Natural killer cell (primary cell): ENCODE results near the gene LRRN2. TPM values are rescaled to one million over a fixed set of nuclear protein-coding genes. Genes with fewer than 3 reads are reported as not detected.
A peak's percentile ranks its signal among the peaks of the same experiment; 100 is the strongest.

Experiments used
- ATAC-seq, 3 donors: fragments of 150-1000 bp in 2 of 3; fragments of 200-7000 bp in 1 of 3; cut with Tn5 transposase; 1 replicate in 1 of 3; 2 replicates in 2 of 3; pipeline ENCODE4 v1.10.0; 2021; ENCODE audit warnings: mild to moderate bottlenecking in 2 of 3, moderate library complexity in 2 of 3
- DNase-seq, 2 donors: peaks; one replicate each; pipeline versions ENCODE4 v3.0.0 to v3.0.0-alpha.2; 2013 to 2021; ENCODE audit warnings: mixed read lengths in 1 of 2
- H3K27ac ChIP-seq: one replicate; pipeline ENCODE4 v1.5.1; 2013; ENCODE audit warnings: mild to moderate bottlenecking, low read length
- H3K27me3 ChIP-seq: one replicate; pipeline ENCODE4 v1.6.1; 2013; ENCODE audit warnings: low read length; ENCODE audit not compliant: control insufficient read depth, insufficient read depth
- H3K36me3 ChIP-seq: one replicate; pipeline ENCODE4 v1.6.1; 2013; ENCODE audit warnings: low read length; ENCODE audit not compliant: control insufficient read depth, insufficient read depth
- H3K4me1 ChIP-seq: one replicate; pipeline ENCODE4 v1.6.1; 2013; ENCODE audit warnings: low read length; ENCODE audit not compliant: control insufficient read depth, insufficient read depth
- H3K4me3 ChIP-seq: one replicate; pipeline ENCODE4 v1.5.1; 2013; ENCODE audit warnings: low read length
- H3K9me3 ChIP-seq: one replicate; pipeline ENCODE4 v1.6.1; 2013; ENCODE audit warnings: low read length; ENCODE audit not compliant: control insufficient read depth, insufficient read depth
- H3K27ac Mint-ChIP-seq, 2 donors: one replicate each; pipeline ENCODE4 v1.8.0; 2022; ENCODE audit warnings: mild to moderate bottlenecking in 2 of 2, mixed read lengths in 2 of 2, moderate library complexity in 1 of 2
- H3K27me3 Mint-ChIP-seq, 2 donors: one replicate each; pipeline ENCODE4 v1.8.0; 2022; ENCODE audit warnings: low read depth in 2 of 2, mixed read lengths in 2 of 2
- H3K36me3 Mint-ChIP-seq: one replicate; pipeline ENCODE4 v1.8.0; 2022; ENCODE audit warnings: mixed read lengths
- H3K4me1 Mint-ChIP-seq, 2 donors: one replicate each; pipeline ENCODE4 v1.8.0; 2022; ENCODE audit warnings: mixed read lengths in 2 of 2
- H3K4me3 Mint-ChIP-seq: one replicate; pipeline ENCODE4 v1.8.0; 2022; ENCODE audit warnings: mild to moderate bottlenecking, moderate library complexity, mixed read lengths
- H3K9me3 Mint-ChIP-seq, 2 donors: one replicate each; pipeline ENCODE4 v1.8.0; 2022; ENCODE audit warnings: mixed read lengths in 2 of 2
- CTCF ChIP-seq: fragments of 200-600 bp; IDR thresholded peaks from one replicate; pipeline ENCODE4 v1.8.0; 2022; ENCODE audit warnings: antibody characterized with exemption
- WGBS: methylation state at CpG from one replicate; pipeline ENCODE4 v1.1.7; 2013; ENCODE audit warnings: missing lambda C conversion rate; ENCODE audit not compliant: insufficient coverage; 5-methylcytosine and 5-hydroxymethylcytosine counted together
- intact Hi-C: fragments of 100-400 bp; cut with micrococcal nuclease; formaldehyde crosslinking; loops from one replicate; pipeline ENCODE4 v1.14.2; 2022
- total RNA-seq, 4 donors: library from RNA; stranded (reverse); fragments of 120-200 nt in 1 of 4; gene quantifications; one replicate each; pipeline versions ENCODE4 v1.2.3 to v1.2.4, GENCODE V29; 2013 to 2022

LRRN2 gene
- total RNA-seq, 3 donors from 2014 or later (not counting 1 experiment from before 2014, with no cell fraction given), result 0.10 to 0.27 TPM; not detected in 1

- Mint-ChIP-seq H3K4me3 (no peak overlapping the region), H3K36me3 (no peaks in the 10 kb centered on the region), H3K27ac (peak overlapping the region in 1 of 2 donors; percentile 44), H3K27me3 (no peaks in the 10 kb centered on the region), H3K9me3 (no peaks in the 10 kb centered on the region), H3K4me1 (peaks cover 16 to 26% of the 10 kb centered on the region in 2 donors)
- Histone ChIP-seq H3K27ac (no peak overlapping the region), H3K4me1 (peaks cover 17% of the 10 kb centered on the region), H3K9me3 (no peaks in the 10 kb centered on the region), H3K4me3 (no peak overlapping the region), H3K27me3 (no peaks in the 10 kb centered on the region), H3K36me3 (peaks cover 8% of the 10 kb centered on the region)
- ATAC-seq (no peak), DNase-seq (no peak)
- intact Hi-C loops, result no loop called here
- WGBS, result 97% methylated on average over 10 of the region's 10 CpGs
- TF ChIP-seq CTCF, result no peak
These were observed 107.6 kb downstream of the LRRN2 start for GRCh38 chr1:204577794-204578478.

GRCh38 chr1:204576422-204576821, 109.1 kb downstream of the LRRN2 start:
- Mint-ChIP-seq H3K4me3 (no peak overlapping the region), H3K9me3 (no peaks in the 10 kb centered on the region), H3K27me3 (no peaks in the 10 kb centered on the region), H3K4me1 (peaks cover 16 to 26% of the 10 kb centered on the region in 2 donors), H3K36me3 (no peaks in the 10 kb centered on the region), H3K27ac (peak overlapping the region in 1 of 2 donors; percentile 54)
- Histone ChIP-seq H3K36me3 (peaks cover 13% of the 10 kb centered on the region), H3K27me3 (no peaks in the 10 kb centered on the region), H3K4me3 (no peak overlapping the region), H3K4me1 (peaks cover 17% of the 10 kb centered on the region), H3K27ac (no peak overlapping the region), H3K9me3 (no peaks in the 10 kb centered on the region)
- no peak for DNase-seq
- TF ChIP-seq CTCF, result no peak
- intact Hi-C loops, result no loop called here
- 98% methylated on average over 8 of the region's 8 CpGs for WGBS
- ATAC-seq, result no peak

GRCh38 chr1:204575221-204576190, 110.0 kb downstream of the LRRN2 start:
- WGBS, result 96% methylated on average over 11 of the region's 13 CpGs
- H3K9me3 ChIP-seq, result no peaks in the 10 kb centered on the region
- H3K36me3 ChIP-seq, result peaks cover 16% of the 10 kb centered on the region
- no peaks in the 10 kb centered on the region for H3K36me3 Mint-ChIP-seq
- DNase-seq, result no peak
- H3K27ac Mint-ChIP-seq, result no peak overlapping the region
- H3K4me3 Mint-ChIP-seq, result no peak overlapping the region
- H3K4me1 ChIP-seq, result peaks cover 17% of the 10 kb centered on the region
- TF ChIP-seq CTCF, result no peak
- no peaks in the 10 kb centered on the region for H3K9me3 Mint-ChIP-seq
- no peak for ATAC-seq
- no peaks in the 10 kb centered on the region for H3K27me3 ChIP-seq
- no peaks in the 10 kb centered on the region for H3K27me3 Mint-ChIP-seq
- peaks cover 15 to 26% of the 10 kb centered on the region in 2 donors for H3K4me1 Mint-ChIP-seq
- intact Hi-C loops, result no loop called here
- H3K27ac ChIP-seq, result no peak overlapping the region
- no peak overlapping the region for H3K4me3 ChIP-seq
